HepG2 (cell line): ENCODE measurements around the gene TOMM22. TPM values are rescaled to one million over a fixed set of nuclear protein-coding genes. Genes with fewer than 3 reads are reported as not detected.

Source experiments
- ATAC-seq: fragments of 200-7000 bp; cut with Tn5 transposase; 3 replicates; pipeline ENCODE4 v1.9.1; 2020; ENCODE audit warnings: mild to moderate bottlenecking, moderate library complexity
- BruUV-seq: library from RNA; stranded (reverse); fragments of 400-500 nt; replicated peaks from 2 replicates; lab custom pipeline; 2021; lab: Mats Ljungman, UMichigan
- CTCF ChIA-PET: fragments of 300-600 bp; formaldehyde crosslinking; extraction: SDS; loops from one replicate; lab custom pipeline; 2021; ENCODE audit warnings: low total read pairs, inconsistent platforms, low intra/inter-chr PET ratio; lab: Yijun Ruan, JAX
- POLR2A ChIA-PET: fragments of 350-600 bp; sonication (Branson Sonifier 250); formaldehyde crosslinking; loops from one replicate; lab custom pipeline; 2020; ENCODE audit warnings: antibody characterized with exemption, inconsistent platforms; lab: Yijun Ruan, JAX
- DNase-seq: peaks from one replicate; pipeline ENCODE4 v3.0.0-alpha.2; 2015; ENCODE audit warnings: low spot score
- FAIRE-seq: peaks from 3 replicates; lab custom pipeline; 2011; peaks lifted over from hg19 to GRCh38; lab: Jason Lieb, UNC
- H2AFZ ChIP-seq: one replicate; pipeline ENCODE4 v1.6.1; 2011; ENCODE audit warnings: low read length, inconsistent platforms
- H3K27ac ChIP-seq: fragments of 300-600 bp; 3 replicates; pipeline ENCODE4 v1.8.0; 2011; ENCODE audit warnings: mixed run types, mild to moderate bottlenecking, mixed read lengths, low read length, inconsistent platforms; ENCODE audit not compliant: insufficient read depth; ENCODE audit errors: extremely low read length
- H3K27me3 ChIP-seq, 2 experiments: fragments of 200-600 bp in 1 of 2; 2 replicates in 1 of 2; 3 replicates in 1 of 2; pipeline versions ENCODE4 v1.6.0 to v1.8.0; 2011; ENCODE audit warnings: low read length in 2 of 2, mild to moderate bottlenecking in 2 of 2, moderate library complexity in 2 of 2, inconsistent platforms in 1 of 2; ENCODE audit not compliant: insufficient read depth in 2 of 2, control insufficient read depth in 1 of 2
- H3K36me3 ChIP-seq, 2 experiments: fragments of 200-600 bp in 1 of 2; replicated peaks in 1 of 2; 2 replicates in 1 of 2; 3 replicates in 1 of 2; pipeline versions ENCODE4 v1.5.1 to v1.8.0; 2011; ENCODE audit warnings: low read length in 2 of 2, inconsistent platforms in 1 of 2; ENCODE audit not compliant: insufficient read depth in 2 of 2, control insufficient read depth in 1 of 2
- H3K4me1 ChIP-seq: 2 replicates; pipeline ENCODE4 v1.5.1; 2012; ENCODE audit warnings: low read length, inconsistent platforms; ENCODE audit not compliant: insufficient read depth
- H3K4me2 ChIP-seq: 2 replicates; pipeline ENCODE4 v1.6.0; 2011; ENCODE audit warnings: low read depth, low read length, inconsistent platforms
- H3K4me3 ChIP-seq, 3 experiments: fragments of 200-600 bp in 1 of 3; sonication (generic), shearing (Covaris generic) in 1 of 3; replicated peaks in 1 of 3; 2 replicates each; pipeline ENCODE4 v1.5.1; 2011 to 2016; ENCODE audit warnings: low read length in 3 of 3, inconsistent platforms in 2 of 3, low read depth in 2 of 3, mild to moderate bottlenecking in 2 of 3, control low read depth in 1 of 3, mixed read lengths in 1 of 3; ENCODE audit not compliant: insufficient read depth in 1 of 3
- H3K79me2 ChIP-seq: one replicate; pipeline ENCODE4 v1.6.1; 2011; ENCODE audit warnings: low read length, inconsistent platforms; ENCODE audit not compliant: insufficient read depth
- H3K9ac ChIP-seq: 2 replicates; pipeline ENCODE4 v1.6.0; 2011; ENCODE audit warnings: mild to moderate bottlenecking, low read depth, low read length, inconsistent platforms; ENCODE audit not compliant: insufficient read depth
- H3K9me3 ChIP-seq: 2 replicates; pipeline ENCODE4 v1.5.1; 2012; ENCODE audit warnings: mild to moderate bottlenecking, low read length
- H4K20me1 ChIP-seq: 2 replicates; pipeline ENCODE4 v1.6.0; 2011; ENCODE audit warnings: inconsistent platforms, mild to moderate bottlenecking, low read length, moderate library complexity; ENCODE audit not compliant: insufficient read depth
- DMAP1 ChIP-seq: IDR thresholded peaks from 2 replicates; pipeline ENCODE4 v1.6.1; 2016
- EEA1 ChIP-seq: sonication (generic); formaldehyde crosslinking; IDR thresholded peaks from 2 replicates; pipeline ENCODE4 v1.5.1; 2020; ENCODE audit warnings: mild to moderate bottlenecking, missing genetic modification reagents, borderline replicate concordance
- FOXA1 ChIP-seq, 2 experiments: fragments of 450-650 bp in 1 of 2; sonication (generic) in 1 of 2; formaldehyde crosslinking in 1 of 2; IDR thresholded peaks; 2 replicates each; pipeline versions ENCODE4 v1.4.0 to v1.6.1; 2016 to 2020; ENCODE audit warnings: missing genetic modification reagents in 1 of 2
- HMG20A ChIP-seq: IDR thresholded peaks from 2 replicates; pipeline ENCODE4 v1.6.1; 2016; ENCODE audit warnings: borderline replicate concordance
- MAFF ChIP-seq: IDR thresholded peaks from 2 replicates; pipeline ENCODE4 v1.6.1; 2011; ENCODE audit warnings: low read depth, low read length, improper control_type of control experiment
- MAZ ChIP-seq, 2 experiments: sonication (generic) in 1 of 2; formaldehyde crosslinking in 1 of 2; IDR thresholded peaks; 2 replicates each; pipeline versions ENCODE4 v1.5.0 to v1.6.1; 2012 to 2020; ENCODE audit warnings: low read depth in 2 of 2, mild to moderate bottlenecking in 2 of 2, borderline replicate concordance in 1 of 2, improper control_type of control experiment in 1 of 2, low read length in 1 of 2, missing genetic modification reagents in 1 of 2, moderate library complexity in 1 of 2
- MXD3 ChIP-seq: IDR thresholded peaks from 2 replicates; pipeline ENCODE4 v1.6.1; 2016; ENCODE audit warnings: mild to moderate bottlenecking, missing biosample characterization, missing genetic modification reagents
- NONO ChIP-seq, 2 experiments: fragments of 450-650 bp in 1 of 2; sonication (generic) in 1 of 2; formaldehyde crosslinking in 1 of 2; IDR thresholded peaks in 1 of 2; conservative IDR thresholded peaks in 1 of 2; 2 replicates each; pipeline versions ENCODE4 v1.6.1 to v1.8.0; 2017 to 2022; ENCODE audit warnings: mild to moderate bottlenecking in 1 of 2, missing genetic modification reagents in 1 of 2, moderate library complexity in 1 of 2
- SNAPC4 ChIP-seq: sonication (generic); formaldehyde crosslinking; IDR thresholded peaks from 2 replicates; pipeline ENCODE4 v1.4.0; 2020; ENCODE audit warnings: mild to moderate bottlenecking, missing genetic modification reagents
- SP2 ChIP-seq: sonication (generic); formaldehyde crosslinking; IDR thresholded peaks from 2 replicates; pipeline ENCODE4 v1.5.1; 2020; ENCODE audit warnings: mild to moderate bottlenecking, missing genetic modification reagents
- U2AF1 ChIP-seq: fragments of 200-400 bp; formaldehyde crosslinking; optimal IDR thresholded peaks from 2 replicates; pipeline ENCODE3; 2017; ENCODE audit warnings: mild to moderate bottlenecking, low read depth, low read length
- ZNF235 ChIP-seq: sonication (generic); formaldehyde crosslinking; IDR thresholded peaks from 2 replicates; pipeline ENCODE4 v1.8.1; 2023; ENCODE audit warnings: mild to moderate bottlenecking, missing genetic modification reagents, borderline replicate concordance
- ZNF280D ChIP-seq: sonication (generic); formaldehyde crosslinking; IDR thresholded peaks from 2 replicates; pipeline ENCODE4 v1.5.1; 2020; ENCODE audit warnings: mild to moderate bottlenecking, missing genetic modification reagents
- ZNF570 ChIP-seq: sonication (generic); formaldehyde crosslinking; IDR thresholded peaks from 2 replicates; pipeline ENCODE4 v1.4.0; 2020; ENCODE audit warnings: mild to moderate bottlenecking, missing genetic modification reagents, borderline replicate concordance
- ZNF576 ChIP-seq: sonication (generic); formaldehyde crosslinking; IDR thresholded peaks from 2 replicates; pipeline ENCODE4 v1.4.0; 2020; ENCODE audit warnings: mild to moderate bottlenecking, missing genetic modification reagents
- ZNF780A ChIP-seq: sonication (generic); formaldehyde crosslinking; IDR thresholded peaks from 2 replicates; pipeline ENCODE4 v1.8.0; 2022; ENCODE audit warnings: mild to moderate bottlenecking, missing genetic modification reagents, moderate library complexity
- WGBS: methylation state at CpG from one replicate; pipeline ENCODE4 v1.1.6; 2017; ENCODE audit warnings: low lambda C conversion rate; 5-methylcytosine and 5-hydroxymethylcytosine counted together
- in situ Hi-C: cut with HindIII; loops from 2 replicates; pipeline ENCODE4 v1.10.0; 2017; ENCODE audit warnings: low pct_unique_long_range_greater_than_20kb; ENCODE audit not compliant: extremely low pct_ligation_motif_present
- intact Hi-C: fragments of 100-400 bp; cut with micrococcal nuclease; formaldehyde crosslinking; loops from one replicate; pipeline ENCODE4 v1.10.0; 2022; ENCODE audit not compliant: unreplicated experiment
- polyA plus RNA-seq, 8 experiments: library from polyadenylated mRNA; depleted of rRNA in 3 of 8; stranded (reverse) in 7 of 8; unstranded in 1 of 8; fragments of >200 nt; fragmentation: Illumina TruSeq in 4 of 8; extraction: Trizol in 4 of 8; gene quantifications; 2 replicates each; pipeline versions ENCODE4 v1.2.1 to v1.2.3, GENCODE V29; 2011 to 2016; ENCODE audit warnings: low read depth in 4 of 8, missing spikeins in 1 of 8, mixed read lengths in 1 of 8; ENCODE audit not compliant: insufficient read depth in 1 of 8
- total RNA-seq, 5 experiments: library from RNA; depleted of rRNA; stranded (reverse); fragments of >200 nt; fragmentation: Illumina TruSeq; extraction: Trizol; gene quantifications; 2 replicates each; pipeline ENCODE4 v1.2.3, GENCODE V29; 2016; ENCODE audit warnings: low read depth in 1 of 5

TOMM22 gene
- total and polyA plus RNA-seq, 2 of the 13 experiments (the other 11 are each of a cell fraction or from before 2014, with no cell fraction given) = 46.9 to 118 TPM

- no peak overlapping the region for H3K4me2 ChIP-seq
- TF ChIP-seq EEA1 (CRISPR knock-in tag) (no peak), MAZ (IDR thresholded peaks at IDR 0.05; ENCODE audit: borderline replicate concordance, low read depth, low read length) (no peak), MAZ (CRISPR knock-in tag; IDR thresholded peaks at IDR 0.05; ENCODE audit: low read depth) (no peak), MXD3 (CRISPR knock-in tag) (no peak), DMAP1 (CRISPR knock-in tag) (no peak), U2AF1 (no peak), MAFF (no peak), ZNF570 (CRISPR knock-in tag) (no peak), FOXA1 (IDR thresholded peaks at IDR 0.05) (no peak), FOXA1 (CRISPR knock-in tag; IDR thresholded peaks at IDR 0.05) (no peak), ZNF235 (CRISPR knock-in tag) (no peak), SP2 (no peak), NONO (IDR thresholded peaks at IDR 0.05) (no peak), NONO (CRISPR knock-in tag; conservative IDR thresholded peaks at IDR 0.05) (no peak), ZNF780A (CRISPR knock-in tag) (no peak), ZNF576 (CRISPR knock-in tag) (no peak), ZNF280D (CRISPR knock-in tag) (no peak), SNAPC4 (CRISPR knock-in tag) (no peak), HMG20A (CRISPR knock-in tag) (no peak)
- TF ChIP-seq, all 625 proteins: peak for 0
- Histone ChIP-seq H3K9ac (no peak overlapping the region), H3K79me2 (peaks cover 68% of the 10 kb centered on the region), H3K27ac (no peak overlapping the region), H3K4me1 (peaks cover 2% of the 10 kb centered on the region; the same call in 1 of the 2 replicates), H3K36me3 (peaks cover 38 to 60% of the 10 kb centered on the region in 2 experiments), H3K9me3 (no peaks in the 10 kb centered on the region), H2AFZ (no peak overlapping the region), H3K27me3 (no peaks in the 10 kb centered on the region), H4K20me1 (peaks cover 62% of the 10 kb centered on the region), H3K4me3 (no peak overlapping the region)
- WGBS = 97% methylated on average over 8 of the region's 8 CpGs
- ChIA-PET CTCF (no interaction called here), POLR2A (no interaction called here)
- ATAC-seq (no peak), DNase-seq (no peak), FAIRE-seq (no peak)
- no TSS peak for BruUV-seq
- intact Hi-C loops = no loop called here
- in situ Hi-C loops = no loop called here
Measured at GRCh38 chr22:38713921-38714320, 32.2 kb downstream of the TOMM22 start.
